ES-I3 (cell line): ENCODE results near the gene SYS1.

Source experiments
- H3K36me3 ChIP-seq: 2 replicates; pipeline ENCODE4 v1.6.1; 2013; ENCODE audit warnings: mild to moderate bottlenecking, low read length, control low read depth, moderate library complexity; ENCODE audit not compliant: insufficient read depth
- H3K4me1 ChIP-seq: 2 replicates; pipeline ENCODE4 v1.6.1; 2013; ENCODE audit warnings: mild to moderate bottlenecking, control low read depth, low read length; ENCODE audit not compliant: insufficient read depth
- H3K9ac ChIP-seq: 2 replicates; pipeline ENCODE4 v1.6.1; 2013; ENCODE audit warnings: low read depth, mild to moderate bottlenecking, low read length, moderate library complexity
- H3K9me3 ChIP-seq: 2 replicates; pipeline ENCODE4 v1.6.1; 2013; ENCODE audit warnings: mild to moderate bottlenecking, low read length, moderate library complexity; ENCODE audit not compliant: control insufficient read depth, insufficient read depth

The SYS1 gene

GRCh38 chr20:45404438-45404837, 41.5 kb downstream of the SYS1 start:
- peaks cover 8% of the 10 kb centered on the region; the same call in 1 of the 2 replicates for H3K4me1 ChIP-seq
- peaks cover 1% of the 10 kb centered on the region; the same call in 1 of the 2 replicates for H3K36me3 ChIP-seq
- H3K9ac ChIP-seq: no peak overlapping the region
- H3K9me3 ChIP-seq: peaks cover 15% of the 10 kb centered on the region

- Histone ChIP-seq H3K9me3 (0 out of 2 replicates have a peak, but pooled peaks cover 9% of the 10 kb centered on the region), H3K9ac (peak overlapping the region; percentile 70), H3K36me3 (peaks cover 5% of the 10 kb centered on the region; the same call in 1 of the 2 replicates), H3K4me1 (peaks cover 8% of the 10 kb centered on the region; the same call in 1 of the 2 replicates)
Observed at GRCh38 chr20:45405571-45406259, 42.8 kb downstream of the SYS1 start.

GRCh38 chr20:45406260-45407066, 43.5 kb downstream of the SYS1 start:
- Histone ChIP-seq H3K9me3 (0 out of 2 replicates have a peak, but pooled peaks cover 2% of the 10 kb centered on the region), H3K36me3 (peaks cover 5% of the 10 kb centered on the region; the same call in 1 of the 2 replicates), H3K9ac (peak overlapping the region; percentile 70), H3K4me1 (peaks cover 8% of the 10 kb centered on the region; the same call in 1 of the 2 replicates)

- H3K9ac ChIP-seq: peak overlapping the region; percentile 70
- no peaks in the 10 kb centered on the region for H3K9me3 ChIP-seq
- H3K4me1 ChIP-seq: peaks cover 8% of the 10 kb centered on the region; the same call in 1 of the 2 replicates
- H3K36me3 ChIP-seq: peaks cover 5% of the 10 kb centered on the region; the same call in 1 of the 2 replicates
Observed at GRCh38 chr20:45407067-45407745, 44.2 kb downstream of the SYS1 start.

- Histone ChIP-seq H3K9me3 (no peaks in the 10 kb centered on the region), H3K36me3 (peaks cover 5% of the 10 kb centered on the region; the same call in 1 of the 2 replicates), H3K9ac (peak within 1 kb of the TSS; percentile 70), H3K4me1 (peaks cover 8% of the 10 kb centered on the region; the same call in 1 of the 2 replicates)
Observed at GRCh38 chr20:45407783-45408645, 45.1 kb downstream of the SYS1 start, which contains the start of gene DBNDD2. Gene DBNDD2 (plus strand): TSS chr20:45408289. CDS start chr20:45408468, 179 bp downstream.

GRCh38 chr20:45408646-45409213, 45.8 kb downstream of the SYS1 start:
- H3K9ac ChIP-seq: no peak overlapping the region
- H3K36me3 ChIP-seq: peaks cover 5% of the 10 kb centered on the region; the same call in 1 of the 2 replicates

GRCh38 chr20:45409521-45410272, 46.7 kb downstream of the SYS1 start:
- peaks cover 8% of the 10 kb centered on the region; the same call in 1 of the 2 replicates for H3K4me1 ChIP-seq
- H3K9me3 ChIP-seq: no peaks in the 10 kb centered on the region
- no peak overlapping the region for H3K9ac ChIP-seq
- H3K36me3 ChIP-seq: peaks cover 5% of the 10 kb centered on the region; the same call in 1 of the 2 replicates

More at GRCh38 chr20:45408646-45409213, 45.8 kb downstream of the SYS1 start:
- H3K9me3 ChIP-seq: no peaks in the 10 kb centered on the region
- peaks cover 8% of the 10 kb centered on the region; the same call in 1 of the 2 replicates for H3K4me1 ChIP-seq

GRCh38 chr20:45410887-45411286, 47.9 kb downstream of the SYS1 start:
- no peak overlapping the region for H3K9ac ChIP-seq
- peaks cover 5% of the 10 kb centered on the region; the same call in 1 of the 2 replicates for H3K36me3 ChIP-seq
- no peaks in the 10 kb centered on the region for H3K9me3 ChIP-seq
- H3K4me1 ChIP-seq: peaks cover 8% of the 10 kb centered on the region; the same call in 1 of the 2 replicates

- Histone ChIP-seq H3K4me1 (peaks cover 4% of the 10 kb centered on the region; the same call in 1 of the 2 replicates), H3K9me3 (no peaks in the 10 kb centered on the region), H3K36me3 (peaks cover 5% of the 10 kb centered on the region; the same call in 1 of the 2 replicates), H3K9ac (no peak overlapping the region)
Observed at GRCh38 chr20:45412653-45413052, 49.7 kb downstream of the SYS1 start.

GRCh38 chr20:45413479-45413878, 50.5 kb downstream of the SYS1 start:
- Histone ChIP-seq H3K36me3 (peaks cover 5% of the 10 kb centered on the region; the same call in 1 of the 2 replicates), H3K9ac (no peak overlapping the region), H3K9me3 (no peaks in the 10 kb centered on the region), H3K4me1 (no peaks in the 10 kb centered on the region)

- peaks cover 8% of the 10 kb centered on the region for H3K36me3 ChIP-seq
- H3K4me1 ChIP-seq: no peaks in the 10 kb centered on the region
- H3K9ac ChIP-seq: peak within 1 kb of the TSS; percentile 73
- H3K9me3 ChIP-seq: no peaks in the 10 kb centered on the region
Observed at GRCh38 chr20:45415822-45416637, 53.1 kb downstream of the SYS1 start, which contains the start of gene PIGT. Gene PIGT (plus strand): TSS chr20:45416141. CDS start chr20:45416157, 16 bp downstream.

GRCh38 chr20:45416917-45417316, 54.0 kb downstream of the SYS1 start:
- no peaks in the 10 kb centered on the region for H3K9me3 ChIP-seq
- peaks cover 10% of the 10 kb centered on the region for H3K36me3 ChIP-seq
- peak overlapping the region; percentile 73; the same call in 1 of the 2 replicates for H3K9ac ChIP-seq
- H3K4me1 ChIP-seq: no peaks in the 10 kb centered on the region
